MM.1S (cell line): Measurements from ENCODE around the gene HMGA1.

Source experiments
- DNase-seq: peaks from one replicate; pipeline ENCODE4 v3.0.0-alpha.2; 2015
- H2AFZ ChIP-seq: fragments of 300-600 bp; sonication (generic); 2 replicates; pipeline ENCODE4 v1.6.0; 2016; ENCODE audit warnings: antibody characterized with exemption, low read length
- H3F3A ChIP-seq: fragments of 300-600 bp; sonication (generic); 2 replicates; pipeline ENCODE4 v1.6.1; 2016; ENCODE audit warnings: mild to moderate bottlenecking, antibody characterized with exemption, low read length, moderate library complexity, mixed read lengths; ENCODE audit not compliant: insufficient read depth
- H3K27ac ChIP-seq: fragments of 300-600 bp; sonication (generic); 2 replicates; pipeline ENCODE4 v1.5.1; 2016; ENCODE audit warnings: mild to moderate bottlenecking, low read length
- H3K27me3 ChIP-seq: fragments of 300-600 bp; sonication (generic); replicated peaks from 2 replicates; pipeline ENCODE4 v1.6.0; 2016; ENCODE audit warnings: low read length; ENCODE audit not compliant: insufficient read depth
- H3K36me3 ChIP-seq: fragments of 300-600 bp; sonication (generic); replicated peaks from 2 replicates; pipeline ENCODE4 v1.6.1; 2016; ENCODE audit warnings: mild to moderate bottlenecking, low read length, mixed read lengths; ENCODE audit not compliant: insufficient read depth
- H3K4me1 ChIP-seq: fragments of 300-600 bp; sonication (generic); 2 replicates; pipeline ENCODE4 v1.6.1; 2016; ENCODE audit warnings: low read length, mixed read lengths
- H3K4me2 ChIP-seq: fragments of 300-600 bp; sonication (generic); 2 replicates; pipeline ENCODE4 v1.6.0; 2016; ENCODE audit warnings: low read depth, low read length
- H3K4me3 ChIP-seq: fragments of 300-600 bp; sonication (generic); 2 replicates; pipeline ENCODE4 v1.5.1; 2016; ENCODE audit warnings: low read length, mixed read lengths
- H3K79me2 ChIP-seq: fragments of 300-600 bp; sonication (generic); 2 replicates; pipeline ENCODE4 v1.6.1; 2016; ENCODE audit warnings: mixed run types, low read length, mixed read lengths
- H3K9ac ChIP-seq: fragments of 300-600 bp; sonication (generic); 2 replicates; pipeline ENCODE4 v1.6.1; 2016; ENCODE audit warnings: low read length, mixed read lengths
- H3K9me2 ChIP-seq: fragments of 300-600 bp; sonication (generic); replicated peaks from 2 replicates; pipeline ENCODE4 v1.6.1; 2016; ENCODE audit warnings: mild to moderate bottlenecking, low read length, mixed read lengths; ENCODE audit not compliant: insufficient read depth
- H3K9me3 ChIP-seq: fragments of 300-600 bp; sonication (generic); replicated peaks from 2 replicates; pipeline ENCODE4 v1.6.1; 2016; ENCODE audit warnings: mild to moderate bottlenecking, low read length, mixed read lengths; ENCODE audit not compliant: insufficient read depth
- H4K20me1 ChIP-seq: fragments of 300-600 bp; sonication (generic); 2 replicates; pipeline ENCODE4 v1.6.1; 2016; ENCODE audit warnings: mild to moderate bottlenecking, low read length, moderate library complexity, mixed read lengths; ENCODE audit not compliant: insufficient read depth
- EZH2 ChIP-seq: fragments of 300-600 bp; sonication (generic); optimal IDR thresholded peaks from 2 replicates; pipeline ENCODE3; 2017; ENCODE audit warnings: low read depth, mild to moderate bottlenecking, antibody characterized with exemption, low read length, mixed read lengths
- EZH2phosphoT487 ChIP-seq: fragments of 300-600 bp; sonication (generic); IDR thresholded peaks from 2 replicates; pipeline ENCODE4 v1.6.1; 2018; ENCODE audit warnings: antibody characterized with exemption, low read length
- TF ChIP-seq, protein P1 (sequence below): fragments of 300-600 bp; sonication (generic); IDR thresholded peaks from 2 replicates; pipeline ENCODE4 v1.5.1; 2016; ENCODE audit warnings: antibody characterized with exemption, low read length, mixed read lengths

Gene HMGA1

DNA sequence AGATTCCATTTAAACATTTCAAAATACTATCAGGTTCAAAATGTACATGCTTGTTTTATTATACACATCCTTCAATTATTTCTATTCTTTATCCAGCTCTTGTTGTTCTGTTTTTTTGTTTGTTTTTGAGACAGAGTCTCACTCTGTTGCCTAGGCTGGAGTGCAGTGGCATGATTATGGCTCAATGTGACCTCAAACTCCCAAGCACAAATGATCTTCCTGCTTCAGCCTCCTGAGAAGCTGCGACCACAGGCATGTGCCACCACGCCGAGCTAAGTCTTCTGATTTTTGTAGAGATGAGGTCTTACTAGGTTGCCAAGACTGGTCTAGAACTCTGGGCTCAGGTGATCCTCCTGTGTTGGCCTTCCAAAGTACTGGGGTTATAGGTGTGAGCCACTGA, 56.3 kb downstream of the HMGA1 start:
- TF ChIP-seq EZH2phosphoT487 (no peak), EZH2 (no peak)
- TF ChIP-seq, protein P1, sequence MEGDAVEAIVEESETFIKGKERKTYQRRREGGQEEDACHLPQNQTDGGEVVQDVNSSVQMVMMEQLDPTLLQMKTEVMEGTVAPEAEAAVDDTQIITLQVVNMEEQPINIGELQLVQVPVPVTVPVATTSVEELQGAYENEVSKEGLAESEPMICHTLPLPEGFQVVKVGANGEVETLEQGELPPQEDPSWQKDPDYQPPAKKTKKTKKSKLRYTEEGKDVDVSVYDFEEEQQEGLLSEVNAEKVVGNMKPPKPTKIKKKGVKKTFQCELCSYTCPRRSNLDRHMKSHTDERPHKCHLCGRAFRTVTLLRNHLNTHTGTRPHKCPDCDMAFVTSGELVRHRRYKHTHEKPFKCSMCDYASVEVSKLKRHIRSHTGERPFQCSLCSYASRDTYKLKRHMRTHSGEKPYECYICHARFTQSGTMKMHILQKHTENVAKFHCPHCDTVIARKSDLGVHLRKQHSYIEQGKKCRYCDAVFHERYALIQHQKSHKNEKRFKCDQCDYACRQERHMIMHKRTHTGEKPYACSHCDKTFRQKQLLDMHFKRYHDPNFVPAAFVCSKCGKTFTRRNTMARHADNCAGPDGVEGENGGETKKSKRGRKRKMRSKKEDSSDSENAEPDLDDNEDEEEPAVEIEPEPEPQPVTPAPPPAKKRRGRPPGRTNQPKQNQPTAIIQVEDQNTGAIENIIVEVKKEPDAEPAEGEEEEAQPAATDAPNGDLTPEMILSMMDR: no peak
- no peaks in the 10 kb centered on the region for H3K27me3 ChIP-seq
- no peak overlapping the region for H2AFZ ChIP-seq
- H3K9me2 ChIP-seq: no peaks in the 10 kb centered on the region
- H3K79me2 ChIP-seq: peaks cover 12% of the 10 kb centered on the region
- no peak overlapping the region for H3K9ac ChIP-seq
- DNase-seq: no peak
- peaks cover 27% of the 10 kb centered on the region for H3F3A ChIP-seq
- H4K20me1 ChIP-seq: no peaks in the 10 kb centered on the region
- no peaks in the 10 kb centered on the region for H3K9me3 ChIP-seq
- H3K27ac ChIP-seq: no peak overlapping the region
- H3K4me3 ChIP-seq: no peak overlapping the region
- no peak overlapping the region for H3K4me2 ChIP-seq
- peaks cover 31% of the 10 kb centered on the region for H3K4me1 ChIP-seq
- H3K36me3 ChIP-seq: no peaks in the 10 kb centered on the region

DNA sequence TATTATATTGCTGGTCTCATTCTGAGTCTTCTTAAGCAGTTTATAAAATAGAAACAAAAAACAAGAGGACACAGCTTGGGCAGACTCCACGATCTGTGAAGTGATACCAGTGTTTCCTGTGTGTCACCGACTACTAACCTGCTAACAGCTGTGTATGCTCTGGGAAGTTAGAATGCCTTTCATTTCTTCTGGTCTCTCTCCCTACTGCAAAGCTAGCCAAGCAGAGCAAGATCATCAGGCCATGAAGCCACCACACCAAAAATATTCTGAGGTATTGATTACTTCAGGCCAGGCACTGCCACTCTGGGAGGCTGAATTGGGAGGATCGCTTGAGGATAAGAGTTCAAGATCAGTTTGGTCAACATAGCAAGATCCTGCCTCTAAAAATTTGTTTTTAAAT, 59.0 kb downstream of the HMGA1 start:
- peak overlapping the region; percentile 46 for H3K4me2 ChIP-seq
- H3K27me3 ChIP-seq: no peaks in the 10 kb centered on the region
- H3K9ac ChIP-seq: peak overlapping the region; percentile 13; the same call in 1 of the 2 replicates
- peak overlapping the region; percentile 69 for H3K27ac ChIP-seq
- no peaks in the 10 kb centered on the region for H3K9me3 ChIP-seq
- H3K4me3 ChIP-seq: peak overlapping the region; percentile 16; the same call in 1 of the 2 replicates
- H3F3A ChIP-seq: peaks cover 13% of the 10 kb centered on the region
- peak; percentile 79 for DNase-seq
- peaks cover 27% of the 10 kb centered on the region for H3K4me1 ChIP-seq
- H4K20me1 ChIP-seq: no peaks in the 10 kb centered on the region
- TF ChIP-seq, protein P1: no peak
- TF ChIP-seq EZH2 (no peak), EZH2phosphoT487 (no peak)
- peaks cover 17% of the 10 kb centered on the region for H3K79me2 ChIP-seq
- H3K36me3 ChIP-seq: no peaks in the 10 kb centered on the region
- H2AFZ ChIP-seq: no peak overlapping the region
- no peaks in the 10 kb centered on the region for H3K9me2 ChIP-seq
